ENCODE measurements around the gene MAP4K3. TPM values are rescaled to one million over a fixed set of nuclear protein-coding genes. Genes with fewer than 3 reads are reported as not detected.

Gene MAP4K3
- total and polyA plus RNA-seq, 2 of the 8 experiments (the other 6 are each of a cell fraction or from before 2014, with no cell fraction given): 11.4 to 63.0 TPM

DNA sequence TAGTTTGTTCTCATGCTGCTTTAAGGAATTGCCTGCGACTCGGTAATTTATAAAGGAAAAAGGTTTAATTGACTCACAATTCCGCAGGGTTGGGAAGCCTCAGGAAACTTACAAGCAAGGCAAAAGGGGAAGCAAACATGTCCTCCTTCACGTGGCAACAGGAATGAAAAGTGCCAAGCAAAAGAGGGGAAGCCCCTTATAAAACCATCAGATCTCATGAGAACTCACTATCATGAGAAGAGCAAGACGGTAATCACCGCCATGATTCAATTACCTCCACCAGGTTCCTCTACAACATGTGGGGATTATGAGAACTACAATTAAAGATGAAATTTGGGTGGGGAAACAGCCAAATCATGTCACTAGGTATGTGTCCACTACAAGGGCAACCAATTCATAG is 53.9 kb downstream of the MAP4K3 start (continued):
- TF ChIP-seq CBX5 (IDR thresholded peaks at IDR 0.05; ENCODE audit: low read depth, low read length): no peak
- TF ChIP-seq EGR1 (IDR thresholded peaks at IDR 0.05; ENCODE audit: borderline replicate concordance, low read depth, low read length): no peak
- no peak for TF ChIP-seq POLR2A (IDR thresholded peaks at IDR 0.05; ENCODE audit: control extremely low read depth in 1 of 2, low read depth in 2 of 2, low read length in 2 of 2)
